Measurements from ENCODE around the gene CBLL2. TPM values are rescaled to one million over a fixed set of nuclear protein-coding genes. Genes with fewer than 3 reads are reported as not detected.

CBLL2 gene
- total RNA-seq, 1 donor from 2014 or later: not detected

DNA sequence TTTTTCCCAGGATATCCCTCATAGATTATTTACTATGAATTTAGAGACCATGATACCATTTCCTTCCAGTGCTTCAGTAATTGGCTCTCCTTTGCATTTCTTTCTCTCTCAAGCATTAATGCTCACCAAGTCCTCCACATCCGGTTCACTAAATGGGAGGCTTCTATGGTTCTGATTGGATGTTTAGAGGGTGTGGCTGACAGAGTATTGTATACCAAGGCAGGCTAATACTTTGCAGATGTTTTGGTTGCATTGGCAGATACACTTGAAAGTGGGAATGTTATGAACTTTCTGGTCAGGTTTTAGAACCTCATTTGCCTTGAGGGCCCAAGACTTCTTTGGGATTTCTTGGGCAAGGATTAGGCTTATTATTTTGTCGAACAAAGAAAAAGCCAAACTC is 24.2 kb downstream of the CBLL2 start:
- Histone ChIP-seq H3K4me3 (no peak overlapping the region), H3K27me3 (no peaks in the 10 kb centered on the region), H3K27ac (no peak overlapping the region), H3K36me3 (no peaks in the 10 kb centered on the region), H3K4me1 (no peaks in the 10 kb centered on the region), H3K9me3 (no peaks in the 10 kb centered on the region)
- ATAC-seq (no peak), DNase-seq (no peak)
- TF ChIP-seq, protein P1, sequence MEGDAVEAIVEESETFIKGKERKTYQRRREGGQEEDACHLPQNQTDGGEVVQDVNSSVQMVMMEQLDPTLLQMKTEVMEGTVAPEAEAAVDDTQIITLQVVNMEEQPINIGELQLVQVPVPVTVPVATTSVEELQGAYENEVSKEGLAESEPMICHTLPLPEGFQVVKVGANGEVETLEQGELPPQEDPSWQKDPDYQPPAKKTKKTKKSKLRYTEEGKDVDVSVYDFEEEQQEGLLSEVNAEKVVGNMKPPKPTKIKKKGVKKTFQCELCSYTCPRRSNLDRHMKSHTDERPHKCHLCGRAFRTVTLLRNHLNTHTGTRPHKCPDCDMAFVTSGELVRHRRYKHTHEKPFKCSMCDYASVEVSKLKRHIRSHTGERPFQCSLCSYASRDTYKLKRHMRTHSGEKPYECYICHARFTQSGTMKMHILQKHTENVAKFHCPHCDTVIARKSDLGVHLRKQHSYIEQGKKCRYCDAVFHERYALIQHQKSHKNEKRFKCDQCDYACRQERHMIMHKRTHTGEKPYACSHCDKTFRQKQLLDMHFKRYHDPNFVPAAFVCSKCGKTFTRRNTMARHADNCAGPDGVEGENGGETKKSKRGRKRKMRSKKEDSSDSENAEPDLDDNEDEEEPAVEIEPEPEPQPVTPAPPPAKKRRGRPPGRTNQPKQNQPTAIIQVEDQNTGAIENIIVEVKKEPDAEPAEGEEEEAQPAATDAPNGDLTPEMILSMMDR (IDR thresholded peaks at IDR 0.05): no peak
- intact Hi-C loops (cut with DNase I): no loop called here

DNA sequence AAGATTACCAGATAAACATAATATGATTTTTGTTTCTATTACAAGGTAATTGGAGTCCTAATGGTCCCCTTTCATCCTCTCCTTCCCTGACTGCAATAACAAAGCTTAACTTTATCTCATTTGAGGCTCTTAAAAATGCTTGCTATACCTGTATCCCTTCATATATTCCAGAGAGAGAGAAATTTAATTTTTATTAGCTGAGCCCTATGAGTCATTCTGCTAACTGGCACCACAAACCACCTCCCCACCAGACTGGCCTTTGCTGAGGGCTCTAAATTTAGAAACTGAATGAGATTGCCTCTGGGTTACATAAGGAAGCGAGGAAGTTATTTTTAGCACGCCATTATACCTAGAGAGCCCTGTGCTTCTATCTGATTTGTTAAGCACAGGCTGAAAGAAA is 27.4 kb downstream of the CBLL2 start:
- Histone ChIP-seq H3K27ac (no peak overlapping the region), H3K9me3 (no peaks in the 10 kb centered on the region), H3K4me1 (no peaks in the 10 kb centered on the region), H3K36me3 (no peaks in the 10 kb centered on the region), H3K27me3 (no peaks in the 10 kb centered on the region), H3K4me3 (no peak overlapping the region)
- intact Hi-C loops (cut with DNase I): no loop called here
- no peak for DNase-seq
- ATAC-seq: peak; percentile 80
- TF ChIP-seq, protein P1 (IDR thresholded peaks at IDR 0.05): no peak

DNA sequence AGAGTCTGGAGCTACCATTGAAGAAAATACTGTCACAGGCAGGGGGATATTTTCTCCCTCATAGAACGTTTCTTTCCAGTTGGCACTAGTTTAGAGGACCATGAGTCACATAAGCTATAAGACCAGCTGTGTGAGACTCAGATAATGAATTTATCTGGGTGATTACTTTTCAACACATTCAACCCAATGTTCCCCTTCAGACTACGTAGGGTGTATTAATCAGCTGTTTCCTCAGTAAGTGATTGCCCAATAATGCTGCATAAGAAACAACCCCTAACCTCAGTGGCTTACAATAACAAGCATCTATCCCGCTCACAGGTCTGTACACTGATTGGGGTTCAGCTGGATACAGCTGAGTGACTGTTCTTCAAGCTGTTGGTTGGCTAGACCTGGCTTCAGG is 38.1 kb downstream of the CBLL2 start:
- DNase-seq (no peak), ATAC-seq (no peak)
- Histone ChIP-seq H3K9me3 (no peaks in the 10 kb centered on the region), H3K4me1 (no peaks in the 10 kb centered on the region), H3K4me3 (no peak overlapping the region), H3K36me3 (no peaks in the 10 kb centered on the region), H3K27ac (no peak overlapping the region), H3K27me3 (no peaks in the 10 kb centered on the region)
- intact Hi-C loops (cut with DNase I): no loop called here
- TF ChIP-seq, protein P1 (IDR thresholded peaks at IDR 0.05): no peak

GRCh38 chrX:22313766-22314165 is 41.1 kb downstream of the CBLL2 start:
- no peaks in the 10 kb centered on the region for H3K9me3 ChIP-seq
- H3K27ac ChIP-seq: no peak overlapping the region
- no peaks in the 10 kb centered on the region for H3K4me1 ChIP-seq
- DNase-seq (no peak), ATAC-seq (no peak)
- no peak overlapping the region for H3K4me3 ChIP-seq
- no peaks in the 10 kb centered on the region for H3K36me3 ChIP-seq
- intact Hi-C loops (cut with DNase I): no loop called here
- TF ChIP-seq, protein P1 (IDR thresholded peaks at IDR 0.05): no peak
- no peaks in the 10 kb centered on the region for H3K27me3 ChIP-seq

- Histone ChIP-seq H3K27ac (no peak overlapping the region), H3K9me3 (no peaks in the 10 kb centered on the region), H3K27me3 (no peaks in the 10 kb centered on the region), H3K4me3 (no peak overlapping the region), H3K36me3 (no peaks in the 10 kb centered on the region), H3K4me1 (no peaks in the 10 kb centered on the region)
- no peak for DNase-seq
- intact Hi-C loops (cut with DNase I): no loop called here
- TF ChIP-seq, protein P1 (IDR thresholded peaks at IDR 0.05): no peak
- ATAC-seq: no peak
Measured at GRCh38 chrX:22314211-22314610, 41.5 kb downstream of the CBLL2 start.

DNA sequence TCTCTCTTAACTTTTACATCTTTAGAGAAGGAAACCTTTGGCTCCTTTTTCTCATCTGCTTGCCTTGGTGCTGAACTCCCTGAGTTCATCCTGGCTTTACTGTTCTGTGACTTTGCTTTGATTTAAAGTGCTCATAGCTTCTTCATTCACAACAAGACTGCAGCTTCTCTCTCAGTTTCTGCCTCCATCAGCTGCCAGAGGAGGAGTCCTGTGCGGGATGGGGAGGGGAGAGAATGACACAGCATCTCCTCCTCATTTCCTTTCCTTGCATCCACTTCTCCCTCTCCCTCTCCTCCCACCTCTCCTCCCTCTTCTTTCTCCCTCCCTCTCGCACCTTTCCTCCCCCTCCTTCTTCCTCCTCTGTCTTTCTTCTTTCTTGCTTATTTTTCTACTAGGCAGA is 42.0 kb downstream of the CBLL2 start:
- DNase-seq: no peak
- TF ChIP-seq, protein P1 (IDR thresholded peaks at IDR 0.05): no peak
- H3K27me3 ChIP-seq: no peaks in the 10 kb centered on the region
- ATAC-seq: no peak
- H3K4me1 ChIP-seq: no peaks in the 10 kb centered on the region
- no peak overlapping the region for H3K27ac ChIP-seq
- H3K36me3 ChIP-seq: no peaks in the 10 kb centered on the region
- no peak overlapping the region for H3K4me3 ChIP-seq
- intact Hi-C loops (cut with DNase I): no loop called here
- no peaks in the 10 kb centered on the region for H3K9me3 ChIP-seq

Data from upper lobe of right lung (tissue), 1 donor.